Stimulated activated CD4-positive, alpha-beta T cell treated with anti-CD3 and anti-CD28 coated beads, Interleukin-15, amount 100 ng/mL, for 1 hour (primary cell): ENCODE data around the gene CYP2J2.
"Not testable (repeated sequence)": the region's sequence is repeated elsewhere in the genome, so short reads cannot be mapped to it uniquely, and the experiment has no call there.

ENCODE experiments used
- DNase-seq, 2 donors: peaks; one replicate each; pipeline ENCODE4 v3.0.0-alpha.2; 2020; ENCODE audit warnings: low read depth in 1 of 2, low spot score in 1 of 2

The CYP2J2 gene

GRCh38 chr1:59921258-59921899, 5.2 kb downstream of the CYP2J2 start:
- not testable (repeated sequence) for DNase-seq

GRCh38 chr1:59919746-59920145, 6.8 kb downstream of the CYP2J2 start:
- DNase-seq: no peak

- DNase-seq: no peak
Observed at GRCh38 chr1:59917785-59918180, 8.8 kb downstream of the CYP2J2 start.

GRCh38 chr1:59917026-59917784, 9.4 kb downstream of the CYP2J2 start:
- DNase-seq: no peak

- DNase-seq: no peak
Observed at GRCh38 chr1:59915516-59915915, 11.1 kb downstream of the CYP2J2 start.

- not testable (repeated sequence) for DNase-seq
Observed at GRCh38 chr1:59914791-59915286, 11.7 kb downstream of the CYP2J2 start.

GRCh38 chr1:59908682-59909081, 17.9 kb downstream of the CYP2J2 start:
- DNase-seq: no peak

GRCh38 chr1:59908084-59908483, 18.5 kb downstream of the CYP2J2 start:
- DNase-seq: no peak

GRCh38 chr1:59906931-59907330, 19.6 kb downstream of the CYP2J2 start:
- no peak for DNase-seq

- no peak for DNase-seq
Observed at GRCh38 chr1:59903141-59903754, 23.3 kb downstream of the CYP2J2 start.

GRCh38 chr1:59901770-59902388, 24.7 kb downstream of the CYP2J2 start:
- DNase-seq: no peak

- no peak for DNase-seq
Observed at GRCh38 chr1:59900640-59901039, 25.9 kb downstream of the CYP2J2 start.

- no peak for DNase-seq
Observed at GRCh38 chr1:59898927-59899326, 27.6 kb downstream of the CYP2J2 start.

- no peak for DNase-seq
Observed at GRCh38 chr1:59897165-59897564, 29.4 kb downstream of the CYP2J2 start.

- DNase-seq: no peak
Observed at GRCh38 chr1:59892841-59893811, 33.4 kb downstream of the CYP2J2 start.

GRCh38 chr1:59885160-59885832, 41.3 kb downstream of the CYP2J2 start:
- DNase-seq: no peak

- DNase-seq: no peak
Observed at GRCh38 chr1:59880735-59881134, 45.8 kb downstream of the CYP2J2 start.

- DNase-seq: no peak
Observed at GRCh38 chr1:59879996-59880505, 46.5 kb downstream of the CYP2J2 start.

GRCh38 chr1:59879574-59879973, 47.0 kb downstream of the CYP2J2 start:
- DNase-seq: no peak

GRCh38 chr1:59878370-59878769, 48.2 kb downstream of the CYP2J2 start:
- no peak for DNase-seq
